GM19240 (cell line): Measurements from ENCODE around the gene CUZD1.

Experiments used
- DNase-seq: peaks from one replicate; pipeline ENCODE4 v3.0.0; 2011; ENCODE audit warnings: low spot score; ENCODE audit not compliant: insufficient read length

CUZD1 gene

DNA sequence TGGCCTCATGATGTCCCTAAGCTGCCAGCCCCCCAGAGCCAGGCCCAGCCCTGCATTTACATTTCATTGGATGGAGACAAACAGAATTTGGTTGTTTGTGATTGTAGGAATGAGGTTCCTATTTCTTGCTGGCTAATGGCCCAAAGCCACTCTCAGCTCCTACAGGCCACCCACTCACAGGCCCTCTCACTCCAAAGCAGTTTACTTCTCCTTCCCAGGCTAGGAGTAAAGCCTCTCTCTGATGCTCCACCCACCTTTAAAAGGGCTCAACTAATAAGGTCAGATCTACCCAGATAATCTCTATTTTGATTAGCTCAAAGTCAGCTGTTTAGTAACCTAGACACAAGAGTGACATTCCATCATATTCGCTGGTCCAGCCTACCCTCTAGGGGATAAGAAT is 11.2 kb upstream of the CUZD1 start:
- DNase-seq = no peak

GRCh38 chr10:122855745-122856144 is 10.1 kb upstream of the CUZD1 start:
- DNase-seq = no peak

DNA sequence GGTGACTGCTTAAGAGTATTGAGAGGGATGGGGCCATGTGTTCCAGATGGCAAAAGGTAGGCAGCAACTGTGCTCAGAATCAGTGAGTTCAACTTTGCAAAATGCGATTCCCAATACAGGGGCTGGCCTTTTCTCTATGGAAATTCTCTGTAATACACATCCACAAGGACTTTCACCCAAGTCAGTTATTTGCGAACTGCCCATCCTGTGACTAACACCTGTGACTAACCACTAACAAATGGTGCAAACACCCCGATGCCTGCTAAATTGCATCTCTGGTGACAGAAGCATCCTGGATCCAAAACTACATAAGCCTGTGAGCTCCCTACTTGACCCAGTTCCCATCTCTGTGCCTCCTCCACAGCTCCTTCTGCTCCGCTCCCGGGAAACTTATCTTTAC is 9.0 kb upstream of the CUZD1 start:
- DNase-seq = no peak

DNA sequence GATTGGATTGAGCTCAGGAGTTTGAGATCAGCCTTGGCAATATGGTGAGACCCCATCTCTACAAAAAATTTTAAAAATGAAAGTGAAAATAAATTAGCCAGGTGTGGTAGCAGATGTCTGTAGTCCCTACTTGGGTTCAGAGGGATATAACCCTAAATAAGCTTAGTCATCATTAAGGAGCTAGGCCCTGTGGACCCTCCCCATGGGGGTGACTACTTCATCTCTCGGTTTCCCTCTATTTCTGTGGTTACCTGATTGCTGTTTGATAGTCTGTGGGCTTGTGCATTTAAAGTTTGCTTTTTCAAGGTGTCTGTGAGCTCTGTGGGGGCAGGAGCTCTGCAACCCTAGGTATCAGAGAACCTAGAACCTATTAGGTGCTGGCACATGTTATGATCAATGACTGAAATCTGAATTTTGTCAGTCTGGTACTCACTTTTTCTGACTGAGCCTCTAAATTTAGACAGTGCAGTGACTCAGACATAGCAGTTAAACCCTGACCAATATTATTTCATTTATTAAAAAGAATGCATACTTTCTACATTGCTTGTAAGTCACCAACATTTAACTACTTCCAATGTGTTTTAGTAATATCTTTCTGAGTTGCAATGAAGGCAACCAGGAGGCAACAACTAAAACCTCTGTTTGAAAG is 8.1 kb upstream of the CUZD1 start:
- no peak for DNase-seq

GRCh38 chr10:122852261-122852660 is 6.6 kb upstream of the CUZD1 start:
- no peak for DNase-seq

GRCh38 chr10:122850705-122851640 is 5.3 kb upstream of the CUZD1 start:
- no peak for DNase-seq

DNA sequence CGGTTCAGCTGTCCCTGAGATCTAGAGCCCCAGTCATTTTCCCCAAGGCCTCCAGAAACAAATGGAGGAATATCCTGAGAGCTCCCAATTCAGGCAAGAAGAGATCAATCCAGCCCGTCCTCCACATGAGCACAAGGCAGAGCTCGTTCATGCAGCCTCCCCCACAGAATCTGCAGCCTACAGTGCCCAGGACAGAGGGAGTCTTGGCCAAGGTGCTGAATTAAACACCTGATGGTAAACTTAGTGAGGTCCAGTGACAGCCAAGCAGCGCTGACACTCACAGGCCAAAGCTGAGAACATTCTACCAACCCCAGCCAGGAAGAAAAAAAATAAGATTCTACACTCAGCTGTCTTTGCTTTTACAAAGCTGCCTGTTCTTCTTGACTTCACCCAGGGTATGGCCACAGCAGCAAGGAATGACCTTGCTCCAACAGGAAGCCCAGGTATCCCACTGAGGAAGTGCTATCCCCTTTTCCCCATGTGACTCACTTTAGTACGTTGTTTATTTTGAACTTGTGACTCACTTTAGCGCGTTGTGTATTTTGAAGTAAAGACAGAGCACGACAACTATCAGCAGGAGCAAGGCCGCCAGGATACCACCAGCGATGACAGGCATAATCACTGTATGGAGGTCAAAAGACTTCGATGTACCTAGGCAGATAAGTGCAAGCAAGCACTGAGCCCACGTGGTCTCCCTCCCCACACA is 4.4 kb upstream of the CUZD1 start:
- no peak for DNase-seq

GRCh38 chr10:122849090-122849489 is 3.4 kb upstream of the CUZD1 start:
- DNase-seq = no peak

DNA sequence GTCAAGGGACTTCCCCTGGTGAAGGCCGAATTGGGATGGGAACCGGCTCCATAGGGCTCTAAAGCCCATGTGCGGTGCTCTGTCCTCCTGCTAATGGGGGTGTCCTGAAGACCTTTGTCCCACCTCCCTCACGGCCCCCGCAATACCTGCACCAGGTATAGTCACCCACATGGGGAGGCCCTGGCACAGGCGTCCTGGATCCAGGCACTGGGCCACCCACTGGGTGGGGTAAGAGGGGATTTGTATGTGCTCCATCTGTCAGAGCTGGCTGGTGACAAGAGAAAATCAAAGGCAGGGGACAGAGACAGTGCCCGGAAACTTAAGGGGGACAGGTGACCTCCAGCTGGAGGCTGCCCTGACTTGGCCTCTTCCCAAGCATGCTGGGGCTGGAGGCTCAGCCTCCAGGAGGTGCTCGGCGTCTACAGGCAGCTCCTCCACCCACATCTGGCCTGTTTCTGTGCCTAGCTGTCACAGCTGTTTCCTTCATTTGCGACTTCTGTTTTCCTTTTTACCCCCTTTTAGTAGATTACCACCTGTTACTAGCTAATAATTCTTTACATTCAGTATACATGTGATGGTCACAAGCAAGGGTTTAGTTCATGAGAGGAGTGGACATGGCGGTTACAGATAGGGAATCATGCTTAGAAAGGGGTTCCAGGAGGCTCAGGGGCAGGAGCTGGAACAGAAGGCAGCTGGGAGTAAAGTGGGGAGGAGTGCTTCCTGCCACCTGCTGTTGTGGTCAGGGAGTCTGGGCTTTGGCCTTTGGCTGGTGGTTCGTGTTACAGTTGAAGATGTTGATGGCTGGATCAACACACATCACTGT is 2.3 kb upstream of the CUZD1 start:
- DNase-seq = no peak

- DNase-seq = no peak
These were observed 1.5 kb downstream of the CUZD1 start for GRCh38 chr10:122844146-122844545.

GRCh38 chr10:122841569-122841968 is 4.1 kb downstream of the CUZD1 start:
- DNase-seq = no peak

GRCh38 chr10:122839505-122839904 is 6.2 kb downstream of the CUZD1 start:
- DNase-seq = no peak

- no peak for DNase-seq
These were observed 6.8 kb downstream of the CUZD1 start for GRCh38 chr10:122838880-122839279.

DNA sequence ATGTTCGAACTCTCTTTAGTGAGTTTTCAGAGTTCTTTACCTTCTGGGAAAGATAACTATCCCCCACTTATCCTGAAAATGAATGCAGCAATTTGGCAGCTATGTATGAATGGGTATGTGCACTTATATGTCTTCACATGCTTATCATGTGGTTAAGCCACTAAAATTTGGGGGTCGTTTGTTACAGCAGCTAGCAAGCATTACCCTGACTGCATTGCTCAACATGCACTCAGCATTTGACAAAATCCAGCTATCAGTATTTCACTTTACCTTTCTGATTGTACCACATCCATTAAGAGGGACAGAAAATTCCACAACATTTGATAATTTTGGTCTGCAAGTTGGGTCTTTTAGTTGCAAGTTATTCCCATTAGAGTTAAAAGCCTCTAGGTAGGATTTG is 9.7 kb downstream of the CUZD1 start:
- no peak for DNase-seq

GRCh38 chr10:122830965-122831353 is 14.7 kb downstream of the CUZD1 start:
- DNase-seq = no peak

GRCh38 chr10:122830273-122830964 is 15.2 kb downstream of the CUZD1 start:
- DNase-seq = no peak

DNA sequence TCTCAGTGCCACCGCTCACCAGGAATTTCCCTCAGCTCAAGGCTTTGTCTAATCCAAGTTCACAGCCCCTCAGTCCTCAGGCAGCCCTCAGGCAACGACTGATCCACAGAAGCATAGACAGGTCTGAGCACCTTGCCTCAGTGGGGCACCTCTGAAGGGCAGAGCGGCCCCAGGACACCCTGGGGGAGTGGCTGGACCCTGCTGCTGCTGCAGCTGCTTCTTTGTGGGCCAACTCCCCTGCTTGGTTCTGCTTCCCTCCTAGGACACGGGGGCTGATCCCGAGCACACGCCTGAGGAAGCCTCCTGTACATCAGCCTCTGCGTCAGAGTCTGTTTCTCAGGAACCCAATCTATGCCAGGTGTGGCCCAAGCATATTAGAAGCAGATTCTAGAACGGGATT is 16.2 kb downstream of the CUZD1 start:
- no peak for DNase-seq

DNA sequence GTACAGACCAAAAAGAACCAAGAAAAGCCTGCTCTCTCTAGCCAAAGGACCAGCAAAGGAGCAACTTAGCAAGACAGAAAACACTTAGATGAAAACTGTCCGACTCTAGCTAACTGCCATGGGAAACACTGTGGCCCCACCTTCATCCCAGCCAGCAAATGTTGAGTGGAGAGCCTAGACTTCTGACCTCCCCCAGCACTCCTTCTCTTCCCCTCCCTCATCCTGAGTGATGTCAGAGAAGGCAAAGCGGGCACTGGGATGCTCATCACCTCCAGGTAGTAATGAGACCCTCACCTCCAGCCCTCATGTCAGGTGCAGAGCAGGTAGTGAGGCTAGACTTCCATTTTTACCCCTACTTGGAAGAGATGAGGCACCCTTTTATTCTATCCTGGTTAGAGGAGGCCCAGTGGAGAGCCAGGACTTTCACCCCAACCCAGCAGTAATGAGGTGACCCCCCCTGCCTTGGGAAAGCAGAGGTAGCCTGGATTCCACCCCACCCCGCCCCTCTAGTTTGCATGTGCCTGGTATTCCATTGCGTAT is 16.9 kb downstream of the CUZD1 start:
- no peak for DNase-seq

- DNase-seq = no peak
These were observed 18.4 kb downstream of the CUZD1 start for GRCh38 chr10:122827302-122827701.

DNA sequence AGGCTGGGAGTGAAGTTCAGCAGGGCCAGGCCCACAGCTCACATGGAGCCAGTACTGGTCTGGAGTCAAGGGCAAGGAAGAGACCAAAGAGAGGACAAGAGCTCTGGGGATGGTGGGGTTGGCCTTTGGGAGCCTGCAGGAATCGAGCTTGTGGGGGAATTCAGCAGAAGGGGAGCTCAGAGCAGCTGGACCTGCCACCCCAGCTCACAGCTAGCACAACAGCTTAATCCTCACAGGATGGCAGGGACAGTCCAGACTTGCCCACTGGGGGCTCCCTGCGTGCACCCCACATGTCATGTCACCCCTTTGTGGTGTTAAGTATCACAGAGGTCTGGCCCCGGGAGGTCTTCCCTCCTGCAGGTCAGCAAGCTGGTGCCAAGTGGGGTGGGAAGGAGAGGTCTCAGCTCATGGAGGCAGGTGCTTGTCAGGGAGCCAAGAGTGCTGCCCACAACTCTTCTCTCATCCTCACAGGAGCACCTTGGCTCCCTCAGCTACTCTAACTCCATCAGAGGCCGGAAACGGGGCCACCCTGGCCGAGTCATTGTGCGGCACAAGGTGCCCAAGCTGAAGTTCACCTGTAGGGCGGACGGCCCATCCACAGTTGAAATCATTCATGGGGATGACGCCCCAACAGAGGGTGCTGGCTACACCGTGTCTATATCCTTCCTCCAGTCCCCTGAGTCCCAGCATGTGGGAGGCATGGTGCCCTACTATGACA is 22.5 kb downstream of the CUZD1 start:
- no peak for DNase-seq
